ENCODE measurements around the gene GCLM. TPM values are rescaled to one million over a fixed set of nuclear protein-coding genes. Genes with fewer than 3 reads are reported as not detected.
"Not testable (repeated sequence)": the region's sequence is repeated elsewhere in the genome, so short reads cannot be mapped to it uniquely, and the experiment has no call there.

Gene GCLM
- 19.9 and 20.0 TPM in 2 replicates for total RNA-seq (2014; rRNA removed; shearing (Covaris generic))

- no peaks in the 10 kb centered on the region for H3K36me3 ChIP-seq (replicated peaks; ENCODE audit: control insufficient read depth, insufficient read depth, low read length)
- DNase-seq, result peak; percentile 94
- no peaks in the 10 kb centered on the region for H3K27me3 ChIP-seq (ENCODE audit: control insufficient read depth, insufficient read depth, low read length)
- peak within 1 kb of the TSS; percentile 85 for H3K4me3 ChIP-seq (ENCODE audit: insufficient read depth, low read depth, low read length)
These were observed at the start of gene GCLM for GRCh38 chr1:93909146-93910050. Gene GCLM, minus strand, starts transcription at chr1:93909430. Its CDS starts 267 bp downstream, at chr1:93909163.

GRCh38 chr1:93958726-93959100 is 49.5 kb upstream of the GCLM start:
- no peak for DNase-seq
- Histone ChIP-seq H3K4me3 (ENCODE audit: insufficient read depth, low read depth, low read length) (no peak overlapping the region), H3K27me3 (ENCODE audit: control insufficient read depth, insufficient read depth, low read length) (no peaks in the 10 kb centered on the region), H3K36me3 (replicated peaks; ENCODE audit: control insufficient read depth, insufficient read depth, low read length) (no peaks in the 10 kb centered on the region)

DNA sequence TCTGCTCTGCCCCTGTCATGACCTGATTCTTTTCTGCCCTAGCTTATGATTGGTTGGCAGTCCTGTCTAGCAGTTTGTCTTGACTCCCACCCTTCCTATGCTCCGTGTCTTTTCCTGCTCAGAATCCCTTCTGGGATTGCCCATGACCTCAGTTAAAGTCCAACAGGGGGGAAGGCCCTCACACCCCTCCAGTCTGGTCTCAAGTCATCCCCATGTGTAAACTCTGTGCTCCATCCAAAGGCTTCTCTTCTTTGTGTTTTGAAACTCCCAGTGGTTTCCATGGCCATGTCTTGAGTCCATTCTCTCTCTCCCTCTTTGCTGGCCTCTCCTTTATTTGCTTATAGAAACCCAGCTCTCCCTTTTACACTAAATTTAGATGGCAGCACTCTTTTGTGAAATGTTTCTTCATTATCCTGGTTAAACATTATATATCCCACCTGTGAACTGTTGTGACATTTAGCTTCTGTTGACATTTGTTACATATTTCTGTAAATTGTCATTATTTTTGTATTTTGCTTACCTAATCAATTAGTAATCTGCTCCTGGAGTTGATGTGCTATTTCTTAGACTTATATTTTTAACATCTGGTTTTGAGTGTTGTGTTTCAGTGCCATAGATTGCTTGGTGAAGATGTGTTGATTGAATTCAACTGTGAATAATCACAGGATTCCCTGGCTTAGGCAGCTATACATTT is 48.9 kb upstream of the GCLM start:
- DNase-seq, result no peak
- H3K36me3 ChIP-seq (replicated peaks; ENCODE audit: control insufficient read depth, insufficient read depth, low read length), result no peaks in the 10 kb centered on the region
- H3K27me3 ChIP-seq (ENCODE audit: control insufficient read depth, insufficient read depth, low read length), result no peaks in the 10 kb centered on the region
- H3K4me3 ChIP-seq (ENCODE audit: insufficient read depth, low read depth, low read length), result no peak overlapping the region

DNA sequence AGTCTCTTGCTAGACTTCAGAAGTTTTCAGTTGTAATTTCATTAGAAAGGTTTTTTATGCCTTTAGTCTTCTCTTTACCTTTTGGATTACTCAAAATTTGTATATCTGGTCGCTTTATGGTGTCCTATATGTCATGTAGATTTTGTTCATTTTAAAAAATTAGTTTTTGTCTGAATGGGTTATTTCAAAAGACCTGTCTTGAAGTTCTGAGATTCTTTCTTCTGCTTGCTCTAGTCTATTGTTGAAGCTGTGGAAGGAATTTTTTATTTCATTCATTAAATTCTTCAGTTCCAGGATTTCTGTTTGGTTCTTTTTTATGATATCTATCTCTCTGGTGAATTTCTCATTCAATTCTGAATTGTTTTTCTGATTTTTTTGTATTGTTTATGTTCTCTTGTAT is 46.5 kb upstream of the GCLM start:
- Histone ChIP-seq H3K4me3 (ENCODE audit: insufficient read depth, low read depth, low read length) (no peak overlapping the region), H3K27me3 (ENCODE audit: control insufficient read depth, insufficient read depth, low read length) (no peaks in the 10 kb centered on the region), H3K36me3 (replicated peaks; ENCODE audit: control insufficient read depth, insufficient read depth, low read length) (no peaks in the 10 kb centered on the region)
- no peak for DNase-seq

DNA sequence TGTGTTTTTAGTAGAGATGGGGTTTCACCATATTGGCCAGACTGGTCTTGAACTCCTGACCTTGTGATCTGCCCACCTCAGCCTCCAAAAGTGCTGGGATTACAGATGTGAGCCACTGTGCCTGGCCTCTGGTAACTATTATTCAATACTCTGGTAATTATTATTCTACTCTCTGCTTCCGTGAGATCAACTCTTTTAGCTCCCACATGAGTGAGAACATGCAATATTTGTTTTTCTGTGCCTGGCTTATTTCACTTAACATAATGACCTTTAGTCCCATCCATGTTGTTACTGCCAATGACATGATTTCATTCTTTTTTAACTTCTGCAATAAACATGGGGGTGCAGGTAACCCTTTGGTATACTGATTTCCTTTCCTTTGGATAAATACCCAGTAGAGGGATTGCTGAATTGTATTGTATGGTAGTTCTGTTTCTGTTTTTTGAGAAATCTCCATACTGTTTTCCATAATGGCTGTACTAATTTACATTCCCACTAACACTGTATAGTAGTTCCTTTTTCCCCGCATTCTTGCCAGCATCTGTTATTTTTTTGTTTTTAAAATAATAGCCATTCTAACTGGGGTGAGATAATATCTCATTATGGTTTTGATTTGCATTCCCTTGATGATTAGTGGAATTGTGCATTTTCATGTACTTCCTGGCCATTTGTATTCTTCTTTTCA is 37.9 kb upstream of the GCLM start:
- not testable (repeated sequence) for H3K27me3 ChIP-seq (ENCODE audit: control insufficient read depth, insufficient read depth, low read length); H3K4me3 ChIP-seq (ENCODE audit: insufficient read depth, low read depth, low read length); H3K36me3 ChIP-seq (replicated peaks; ENCODE audit: control insufficient read depth, insufficient read depth, low read length); DNase-seq

DNA sequence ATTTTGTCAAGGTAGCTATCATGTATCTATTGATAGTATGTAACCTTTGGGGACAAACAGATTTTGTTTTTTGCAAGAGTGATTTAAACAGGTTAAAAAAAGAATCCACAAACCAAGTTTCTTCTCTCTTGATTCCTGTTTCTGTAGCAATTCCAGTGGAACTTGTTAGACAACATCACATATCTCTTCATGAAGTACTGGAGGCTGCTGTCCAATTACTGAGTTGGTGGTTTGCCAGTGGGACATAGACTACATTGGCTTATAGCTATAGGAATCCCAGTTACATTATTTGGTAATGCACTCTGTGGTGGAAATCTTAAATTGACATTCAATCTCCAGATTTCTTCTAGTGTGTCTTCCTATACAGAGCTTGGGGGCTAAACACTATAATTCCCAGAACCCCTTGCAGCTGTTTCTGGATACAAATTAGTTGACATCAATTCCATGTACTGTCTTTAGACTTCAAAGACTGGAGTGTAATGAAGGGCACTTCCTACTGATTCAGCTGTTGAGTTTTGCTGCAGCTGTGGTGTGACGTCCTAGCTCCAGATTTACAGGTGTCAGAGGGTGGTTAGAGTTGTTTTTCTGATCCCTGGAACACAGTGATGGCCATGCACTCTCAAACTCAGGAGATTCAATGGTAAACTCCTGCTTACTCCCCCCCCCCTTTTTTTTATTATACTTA is 29.4 kb upstream of the GCLM start:
- Histone ChIP-seq H3K4me3 (ENCODE audit: insufficient read depth, low read depth, low read length) (no peak overlapping the region), H3K36me3 (replicated peaks; ENCODE audit: control insufficient read depth, insufficient read depth, low read length) (no peaks in the 10 kb centered on the region), H3K27me3 (ENCODE audit: control insufficient read depth, insufficient read depth, low read length) (no peaks in the 10 kb centered on the region)
- no peak for DNase-seq

- H3K27me3 ChIP-seq (ENCODE audit: control insufficient read depth, insufficient read depth, low read length), result no peaks in the 10 kb centered on the region
- no peak for DNase-seq
- H3K36me3 ChIP-seq (replicated peaks; ENCODE audit: control insufficient read depth, insufficient read depth, low read length), result no peaks in the 10 kb centered on the region
- H3K4me3 ChIP-seq (ENCODE audit: insufficient read depth, low read depth, low read length), result no peak overlapping the region
These were observed 28.8 kb upstream of the GCLM start for GRCh38 chr1:93937997-93938396.

DNA sequence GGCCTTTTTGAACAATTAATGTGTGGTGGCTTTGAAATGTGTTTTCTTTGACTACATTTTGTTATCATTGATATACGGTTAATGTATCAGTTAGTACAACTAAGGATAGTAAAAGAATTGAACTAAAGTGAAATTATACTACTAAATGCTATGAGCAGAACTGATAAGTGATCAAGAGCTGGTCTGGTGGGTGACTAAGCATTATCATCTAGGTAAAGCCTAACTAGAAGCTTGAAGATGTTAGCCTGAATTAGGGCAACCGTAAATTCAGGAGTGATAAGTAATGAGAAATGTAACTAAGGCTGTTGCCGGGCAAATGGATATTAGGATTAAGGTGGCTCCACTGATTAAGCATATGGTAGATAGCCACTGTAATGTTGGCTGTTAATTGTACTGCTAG is 16.0 kb upstream of the GCLM start:
- no peak overlapping the region for H3K4me3 ChIP-seq (ENCODE audit: insufficient read depth, low read depth, low read length)
- no peak for DNase-seq
- H3K36me3 ChIP-seq (replicated peaks; ENCODE audit: control insufficient read depth, insufficient read depth, low read length), result no peaks in the 10 kb centered on the region
- no peaks in the 10 kb centered on the region for H3K27me3 ChIP-seq (ENCODE audit: control insufficient read depth, insufficient read depth, low read length)

DNA sequence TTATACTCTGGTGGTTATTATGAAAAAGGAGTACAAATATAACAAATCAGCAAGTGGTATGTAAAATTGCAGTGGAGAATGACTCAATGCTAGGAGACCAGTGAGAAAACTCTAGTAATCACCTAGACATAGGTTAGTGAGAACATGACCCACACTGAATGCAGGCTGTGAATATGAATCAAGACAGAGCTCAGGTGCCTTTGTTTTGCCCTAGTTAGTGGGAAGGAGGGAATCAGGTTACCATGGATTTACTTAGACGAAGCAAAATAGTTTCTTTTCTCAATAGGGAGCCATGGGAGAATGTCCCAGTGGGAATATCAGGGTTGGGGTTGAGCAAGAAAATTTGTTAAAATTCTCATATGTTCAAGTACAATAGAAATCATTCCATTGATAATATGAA is 10.6 kb upstream of the GCLM start:
- no peak overlapping the region for H3K4me3 ChIP-seq (ENCODE audit: insufficient read depth, low read depth, low read length)
- peak; percentile 53 for DNase-seq
- no peaks in the 10 kb centered on the region for H3K27me3 ChIP-seq (ENCODE audit: control insufficient read depth, insufficient read depth, low read length)

GRCh38 chr1:93917302-93917701 is 8.1 kb upstream of the GCLM start:
- no peak for DNase-seq
- H3K4me3 ChIP-seq (ENCODE audit: insufficient read depth, low read depth, low read length), result no peak overlapping the region
- no peaks in the 10 kb centered on the region for H3K27me3 ChIP-seq (ENCODE audit: control insufficient read depth, insufficient read depth, low read length)
- no peaks in the 10 kb centered on the region for H3K36me3 ChIP-seq (replicated peaks; ENCODE audit: control insufficient read depth, insufficient read depth, low read length)

More for the DNA sequence above, 10.6 kb upstream of the GCLM start:
- H3K36me3 ChIP-seq (replicated peaks; ENCODE audit: control insufficient read depth, insufficient read depth, low read length), result no peaks in the 10 kb centered on the region

DNA sequence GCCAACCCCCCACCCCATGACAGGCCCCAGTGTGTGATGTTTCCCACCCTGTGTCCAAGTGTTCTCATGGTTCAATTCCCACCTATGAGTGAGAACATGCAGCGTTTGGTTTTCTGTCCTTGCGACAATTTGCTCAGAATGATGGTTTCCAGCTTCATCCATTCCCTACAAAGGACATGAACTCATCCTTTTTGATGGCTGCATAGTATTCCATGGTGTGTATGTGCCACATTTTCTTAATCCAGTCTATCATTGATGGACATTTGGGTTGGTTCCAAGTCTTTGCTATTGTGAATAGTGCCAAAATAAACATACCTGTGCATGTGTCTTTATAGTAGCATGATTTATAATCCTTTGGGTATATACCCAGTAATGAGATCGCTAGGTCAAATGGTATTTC is 1.6 kb upstream of the GCLM start:
- not testable (repeated sequence) for H3K27me3 ChIP-seq (ENCODE audit: control insufficient read depth, insufficient read depth, low read length); H3K36me3 ChIP-seq (replicated peaks; ENCODE audit: control insufficient read depth, insufficient read depth, low read length); DNase-seq; H3K4me3 ChIP-seq (ENCODE audit: insufficient read depth, low read depth, low read length)

DNA sequence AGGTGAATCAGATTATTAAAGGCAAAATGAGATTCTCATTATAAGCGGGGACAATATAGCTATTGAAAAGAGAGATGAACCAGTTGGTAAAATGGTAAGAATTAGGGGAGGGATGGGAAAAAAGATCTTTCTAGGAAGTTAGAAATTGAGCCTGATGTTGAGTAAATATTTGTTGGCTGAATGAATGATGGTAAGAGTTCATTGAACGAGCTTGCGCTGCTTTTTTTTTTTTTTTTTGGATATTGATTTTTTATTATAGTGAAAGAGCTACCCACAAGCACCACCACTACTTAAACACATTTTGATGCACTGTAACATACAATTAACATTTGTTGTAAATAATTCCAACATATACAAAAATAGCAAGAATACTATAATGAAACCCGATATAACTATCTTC is 1.1 kb upstream of the GCLM start:
- Histone ChIP-seq H3K4me3 (ENCODE audit: insufficient read depth, low read depth, low read length) (no peak overlapping the region), H3K27me3 (ENCODE audit: control insufficient read depth, insufficient read depth, low read length) (no peaks in the 10 kb centered on the region), H3K36me3 (replicated peaks; ENCODE audit: control insufficient read depth, insufficient read depth, low read length) (no peaks in the 10 kb centered on the region)
- DNase-seq, result no peak

- Histone ChIP-seq H3K4me3 (ENCODE audit: insufficient read depth, low read depth, low read length) (peak overlapping the region; percentile 85), H3K36me3 (replicated peaks; ENCODE audit: control insufficient read depth, insufficient read depth, low read length) (no peaks in the 10 kb centered on the region), H3K27me3 (ENCODE audit: control insufficient read depth, insufficient read depth, low read length) (no peaks in the 10 kb centered on the region)
- DNase-seq, result peak; percentile 68
These were observed 660 bp downstream of the GCLM start for GRCh38 chr1:93908394-93909145.

DNA sequence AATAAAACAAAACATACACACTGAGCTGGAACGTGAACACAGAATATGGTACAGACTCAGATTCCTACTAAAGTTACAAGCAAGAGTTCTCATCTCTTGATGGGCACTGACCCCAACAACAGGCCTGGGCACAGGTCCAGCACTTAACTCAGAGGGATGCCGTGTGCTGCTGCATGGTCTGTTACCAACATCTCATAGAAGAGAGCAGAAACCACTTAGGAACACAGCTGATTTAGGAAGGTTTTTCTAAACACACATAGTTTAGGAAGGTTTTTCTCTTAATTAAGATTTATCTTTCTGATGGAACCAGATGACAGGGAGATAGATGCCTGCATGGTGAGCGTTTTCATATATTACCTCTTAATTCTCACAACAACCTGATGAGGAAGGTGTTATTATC is 1.5 kb downstream of the GCLM start:
- Histone ChIP-seq H3K27me3 (ENCODE audit: control insufficient read depth, insufficient read depth, low read length) (no peaks in the 10 kb centered on the region), H3K36me3 (replicated peaks; ENCODE audit: control insufficient read depth, insufficient read depth, low read length) (no peaks in the 10 kb centered on the region), H3K4me3 (ENCODE audit: insufficient read depth, low read depth, low read length) (no peak overlapping the region)
- peak; percentile 11 for DNase-seq

All from H7 (cell line).